NCI-H1048 (cell line): ENCODE data around the gene IRF4.

ENCODE experiments used
- DNase-seq: peaks from one replicate; lab custom pipeline; 2025; lab: John Stamatoyannopoulos, UW

IRF4 gene

DNA sequence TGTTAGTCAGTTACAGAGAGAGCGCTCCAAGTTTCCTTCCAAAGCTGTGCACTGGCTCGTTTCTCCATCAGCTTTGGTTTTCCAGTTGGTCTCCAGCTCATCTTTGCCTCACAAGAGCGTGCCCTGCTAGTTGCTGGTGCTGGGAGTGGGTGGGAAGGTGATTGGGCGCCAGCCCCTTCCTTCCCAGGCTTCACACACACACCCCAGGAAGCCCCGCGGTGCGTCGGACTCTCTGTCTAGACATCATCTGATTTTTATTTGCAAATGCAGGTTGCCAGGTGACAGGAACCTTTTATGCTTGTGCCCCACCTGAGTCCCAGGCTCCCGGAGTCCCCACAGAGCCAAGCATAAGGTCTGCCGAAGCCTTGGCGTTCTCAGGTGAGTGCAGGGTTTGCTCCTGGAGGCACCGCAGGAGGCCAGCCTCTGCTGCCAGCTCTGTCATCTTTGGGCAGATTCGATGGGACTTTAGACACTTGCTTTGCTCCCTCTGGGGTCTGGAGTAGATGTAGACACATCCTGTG is 7.1 kb downstream of the IRF4 start:
- no peak for DNase-seq

DNA sequence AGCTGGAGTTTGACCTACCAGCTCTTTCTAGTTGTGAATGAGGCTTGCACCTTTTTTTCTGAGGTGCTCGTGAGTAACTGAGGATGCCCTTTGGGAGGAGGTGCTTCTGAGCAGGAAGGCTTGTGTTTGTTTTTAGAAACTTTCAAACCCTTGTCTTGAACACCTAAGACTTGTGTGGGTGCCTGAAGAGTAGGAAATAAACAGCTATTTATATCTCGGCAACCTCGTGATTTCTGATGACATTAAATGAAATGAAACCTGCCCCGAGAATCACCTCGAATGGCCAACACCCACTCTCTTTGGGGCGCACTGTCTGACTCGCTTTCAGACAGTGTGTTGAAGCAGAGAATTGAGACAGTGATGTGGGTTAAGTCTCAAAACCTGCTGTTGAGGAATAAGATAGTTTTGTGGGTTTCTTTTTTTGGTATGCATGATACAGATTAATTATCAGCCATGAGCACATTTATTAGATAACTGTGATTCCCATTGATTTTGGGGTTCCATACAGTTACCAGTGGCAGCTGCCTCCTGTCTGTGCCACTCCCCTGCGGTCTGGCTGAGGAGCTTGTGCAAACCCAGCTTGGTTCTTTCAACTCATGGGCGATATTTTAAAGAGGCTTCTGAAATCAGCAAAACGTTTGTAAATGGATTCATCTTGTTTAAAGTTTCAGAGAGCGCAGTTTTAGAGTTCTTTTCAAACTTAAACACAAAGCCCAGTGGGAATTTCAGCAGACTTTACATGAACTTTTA is 8.4 kb downstream of the IRF4 start:
- no peak for DNase-seq

DNA sequence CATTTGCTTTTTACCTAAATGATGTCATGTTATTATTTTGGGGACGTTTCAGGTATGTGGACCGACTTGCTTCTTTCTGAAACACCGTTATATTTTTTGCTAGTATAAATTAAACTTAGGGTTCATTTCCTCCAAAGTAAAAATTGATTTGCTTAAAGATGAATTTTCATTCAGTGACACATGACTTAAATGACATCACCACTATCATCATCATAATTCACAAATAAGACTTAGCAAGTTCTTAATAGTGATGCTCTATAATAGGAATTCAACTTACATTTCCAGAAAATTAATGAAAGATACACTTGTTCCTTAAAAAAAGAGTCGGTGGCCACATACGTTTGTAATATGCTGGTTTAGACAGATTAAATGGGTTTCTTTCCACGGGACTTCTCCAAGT is 9.3 kb downstream of the IRF4 start:
- DNase-seq: no peak

DNA sequence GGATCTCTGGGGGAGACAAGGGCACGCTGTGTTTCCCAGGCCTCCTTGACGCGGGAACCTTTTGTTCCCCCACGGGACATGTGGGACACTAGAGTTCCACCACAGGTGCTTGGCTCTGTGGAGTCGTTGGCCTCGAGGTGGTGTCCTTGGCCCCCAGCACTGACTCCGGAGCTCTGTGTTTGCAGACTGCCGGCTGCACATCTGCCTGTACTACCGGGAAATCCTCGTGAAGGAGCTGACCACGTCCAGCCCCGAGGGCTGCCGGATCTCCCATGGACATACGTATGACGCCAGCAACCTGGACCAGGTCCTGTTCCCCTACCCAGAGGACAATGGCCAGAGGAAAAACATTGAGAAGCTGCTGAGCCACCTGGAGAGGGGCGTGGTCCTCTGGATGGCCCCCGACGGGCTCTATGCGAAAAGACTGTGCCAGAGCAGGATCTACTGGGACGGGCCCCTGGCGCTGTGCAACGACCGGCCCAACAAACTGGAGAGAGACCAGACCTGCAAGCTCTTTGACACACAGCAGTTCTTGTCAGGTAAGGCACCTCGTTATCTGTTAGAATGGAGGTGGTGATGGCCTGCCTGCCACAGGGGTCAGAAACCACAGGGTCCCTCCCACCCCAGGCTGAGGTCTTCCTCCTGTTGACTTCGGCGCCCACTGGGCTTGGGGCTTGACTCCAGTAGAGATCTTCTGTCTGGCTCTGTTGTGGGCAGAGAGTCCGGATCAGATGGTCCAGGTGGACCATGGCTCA is 9.9 kb downstream of the IRF4 start:
- no peak for DNase-seq

DNA sequence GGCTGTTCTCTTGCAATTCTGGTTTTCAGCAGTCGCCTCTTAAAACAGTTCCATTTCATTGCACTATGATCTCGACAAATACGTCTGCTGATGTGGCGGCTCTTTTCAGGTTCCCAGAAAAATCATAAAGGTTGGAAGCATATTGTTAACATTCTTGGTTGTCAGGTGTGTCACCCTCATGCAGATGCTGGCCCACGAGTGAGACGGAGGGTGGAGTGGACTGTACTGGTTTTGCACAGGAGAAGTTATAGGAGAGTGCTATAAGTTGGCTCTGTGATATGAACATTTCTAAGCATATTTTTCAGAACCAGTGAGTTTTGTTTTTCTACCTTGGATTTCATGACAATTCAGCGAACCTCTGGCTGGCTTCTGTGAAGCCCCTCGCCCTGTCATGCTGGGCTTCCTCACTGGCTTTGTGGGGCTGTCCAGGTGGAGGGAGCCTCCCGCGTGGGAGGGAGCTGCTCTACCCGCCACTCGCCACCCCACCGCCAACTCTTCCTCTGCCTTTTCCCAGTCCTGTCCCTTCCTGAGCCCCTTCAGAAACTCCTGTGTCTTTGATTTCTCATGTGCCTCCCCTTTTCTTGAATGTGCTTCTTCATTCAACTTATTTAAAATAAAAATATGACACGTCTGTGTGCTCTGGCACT is 10.6 kb downstream of the IRF4 start:
- DNase-seq: no peak

DNA sequence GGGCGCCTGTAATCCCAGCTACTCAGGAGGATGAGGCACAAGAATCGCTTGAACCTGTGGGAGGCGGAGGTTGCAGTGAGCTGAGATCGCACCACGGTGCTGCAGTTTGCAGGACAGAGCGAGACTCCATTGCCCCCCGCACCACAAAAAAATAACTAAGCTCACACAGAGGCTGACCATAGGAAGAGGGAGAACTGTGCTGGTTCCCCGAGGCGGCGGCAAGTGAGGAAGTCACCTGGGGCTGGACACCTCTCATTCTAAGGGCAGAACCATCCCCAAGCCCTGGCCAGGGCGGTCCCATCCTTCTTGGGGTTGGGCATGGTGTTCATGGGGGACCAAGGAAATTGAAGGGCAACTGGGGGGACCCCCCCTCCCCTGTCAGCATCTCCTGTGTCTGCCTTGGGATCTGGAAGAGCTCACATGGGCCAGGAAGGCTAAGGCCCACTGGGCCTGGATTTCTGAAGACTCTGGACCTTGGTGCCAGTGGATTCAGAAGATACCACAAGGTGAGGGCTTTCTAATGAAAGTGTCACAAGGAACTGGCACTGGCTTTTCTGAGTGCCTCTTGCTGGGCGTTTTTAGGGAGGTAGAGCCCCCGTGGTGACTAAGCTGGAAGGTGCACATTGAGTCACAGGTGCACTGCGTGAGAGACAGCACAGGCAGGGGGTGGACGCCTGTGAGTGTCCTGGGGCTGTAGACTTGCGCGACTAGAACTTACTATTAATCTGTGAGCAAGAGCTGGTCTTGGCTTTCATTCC is 11.5 kb downstream of the IRF4 start:
- no peak for DNase-seq

DNA sequence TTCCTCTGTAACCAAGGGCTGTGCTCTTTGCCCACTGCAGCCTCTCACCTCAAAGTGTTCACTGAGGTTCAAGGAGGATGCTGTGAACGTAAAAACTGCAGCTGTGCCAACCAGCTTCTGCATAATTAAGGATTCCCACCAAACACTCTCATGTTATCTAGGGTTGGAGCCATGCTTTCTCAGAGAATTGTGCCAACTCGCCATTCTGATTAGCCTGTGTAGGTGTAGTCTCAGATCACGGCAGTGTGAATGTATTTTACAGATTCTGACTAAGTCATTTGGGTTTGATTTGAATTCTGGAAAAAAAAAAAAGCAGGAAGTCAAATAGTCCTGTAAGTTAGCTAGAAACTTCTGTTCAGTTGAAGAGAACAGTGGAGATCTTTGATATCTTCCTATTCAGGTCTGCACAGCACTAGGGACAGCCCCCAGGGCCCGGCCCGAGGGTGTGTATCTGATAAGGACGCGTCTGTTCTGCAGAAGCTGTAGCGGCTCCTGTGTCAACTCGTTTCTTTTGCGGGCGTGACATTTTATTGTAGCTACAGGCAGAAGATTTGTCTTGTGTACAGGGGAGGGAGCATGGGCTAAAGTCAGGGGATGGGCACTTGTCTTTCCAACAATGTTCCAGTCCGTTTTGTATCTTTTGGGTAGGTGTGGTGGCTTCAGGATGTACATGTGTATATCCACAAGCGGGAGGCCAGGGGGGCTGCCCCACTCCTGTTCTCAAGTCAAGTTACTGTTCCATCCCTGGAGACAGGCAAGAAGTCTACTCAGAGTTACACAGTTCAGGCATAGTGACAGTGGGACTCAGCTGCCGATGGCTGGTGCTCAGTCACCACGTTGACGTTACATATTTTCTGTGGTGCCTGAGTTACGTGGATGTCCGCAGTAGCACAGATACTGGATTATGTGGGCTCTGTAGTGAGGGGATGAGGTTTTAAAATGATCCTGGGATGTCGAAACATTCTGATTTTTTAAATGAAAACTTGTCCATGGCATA is 12.4 kb downstream of the IRF4 start:
- no peak for DNase-seq

DNA sequence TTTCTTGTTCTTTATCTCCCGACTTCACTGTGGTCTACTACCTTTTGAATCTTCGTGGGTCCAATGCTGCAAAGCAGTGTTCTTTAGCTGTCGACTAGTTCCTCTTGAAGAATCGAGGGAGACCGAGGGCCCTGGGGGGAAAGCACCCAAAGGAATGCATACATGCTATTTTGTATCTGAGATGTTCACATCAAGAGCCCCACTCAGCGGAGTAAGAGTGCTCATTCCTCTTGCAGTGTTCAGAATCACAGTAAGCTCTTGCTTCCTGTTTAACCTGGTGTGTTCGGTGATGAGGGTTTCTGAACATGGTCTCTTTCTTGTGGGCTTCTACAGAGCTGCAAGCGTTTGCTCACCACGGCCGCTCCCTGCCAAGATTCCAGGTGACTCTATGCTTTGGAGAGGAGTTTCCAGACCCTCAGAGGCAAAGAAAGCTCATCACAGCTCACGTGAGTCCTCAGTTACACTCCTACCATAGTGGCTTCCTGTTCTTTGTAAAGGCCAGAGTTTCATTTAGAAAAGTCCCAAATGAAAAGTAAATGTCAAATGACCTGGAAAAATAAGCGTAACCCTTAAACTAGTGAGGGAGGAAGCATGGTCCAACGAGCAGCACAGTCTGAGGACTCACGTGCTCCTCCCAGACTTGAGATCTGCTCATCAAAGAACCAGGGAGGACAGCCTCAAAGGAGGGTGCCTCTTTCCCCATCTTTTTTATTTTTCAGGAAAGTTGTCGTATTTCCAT is 13.3 kb downstream of the IRF4 start:
- DNase-seq: no peak

DNA sequence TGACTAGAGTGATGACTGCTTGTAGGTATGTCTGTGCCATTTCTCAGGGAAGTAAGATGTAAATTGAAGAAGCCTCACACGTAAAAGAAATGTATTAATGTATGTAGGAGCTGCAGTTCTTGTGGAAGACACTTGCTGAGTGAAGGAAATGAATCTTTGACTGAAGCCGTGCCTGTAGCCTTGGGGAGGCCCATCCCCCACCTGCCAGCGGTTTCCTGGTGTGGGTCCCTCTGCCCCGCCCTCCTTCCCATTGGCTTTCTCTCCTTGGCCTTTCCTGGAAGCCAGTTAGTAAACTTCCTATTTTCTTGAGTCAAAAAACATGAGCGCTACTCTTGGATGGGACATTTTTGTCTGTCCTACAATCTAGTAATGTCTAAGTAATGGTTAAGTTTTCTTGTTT is 16.6 kb downstream of the IRF4 start:
- no peak for DNase-seq

DNA sequence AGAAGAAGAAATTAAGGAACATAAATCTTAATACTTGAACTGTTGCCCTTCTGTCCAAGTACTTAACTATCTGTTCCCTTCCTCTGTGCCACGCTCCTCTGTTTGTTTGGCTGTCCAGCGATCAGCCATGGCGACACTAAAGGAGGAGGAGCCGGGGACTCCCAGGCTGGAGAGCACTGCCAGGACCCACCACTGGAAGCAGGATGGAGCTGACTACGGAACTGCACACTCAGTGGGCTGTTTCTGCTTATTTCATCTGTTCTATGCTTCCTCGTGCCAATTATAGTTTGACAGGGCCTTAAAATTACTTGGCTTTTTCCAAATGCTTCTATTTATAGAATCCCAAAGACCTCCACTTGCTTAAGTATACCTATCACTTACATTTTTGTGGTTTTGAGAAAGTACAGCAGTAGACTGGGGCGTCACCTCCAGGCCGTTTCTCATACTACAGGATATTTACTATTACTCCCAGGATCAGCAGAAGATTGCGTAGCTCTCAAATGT is 17.1 kb downstream of the IRF4 start:
- DNase-seq: no peak

DNA sequence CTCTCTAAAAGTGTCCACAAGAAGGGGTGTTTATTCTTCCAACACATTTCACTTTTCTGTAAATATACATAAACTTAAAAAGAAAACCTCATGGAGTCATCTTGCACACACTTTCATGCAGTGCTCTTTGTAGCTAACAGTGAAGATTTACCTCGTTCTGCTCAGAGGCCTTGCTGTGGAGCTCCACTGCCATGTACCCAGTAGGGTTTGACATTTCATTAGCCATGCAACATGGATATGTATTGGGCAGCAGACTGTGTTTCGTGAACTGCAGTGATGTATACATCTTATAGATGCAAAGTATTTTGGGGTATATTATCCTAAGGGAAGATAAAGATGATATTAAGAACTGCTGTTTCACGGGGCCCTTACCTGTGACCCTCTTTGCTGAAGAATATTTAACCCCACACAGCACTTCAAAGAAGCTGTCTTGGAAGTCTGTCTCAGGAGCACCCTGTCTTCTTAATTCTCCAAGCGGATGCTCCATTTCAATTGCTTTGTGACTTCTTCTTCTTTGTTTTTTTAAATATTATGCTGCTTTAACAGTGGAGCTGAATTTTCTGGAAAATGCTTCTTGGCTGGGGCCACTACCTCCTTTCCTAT is 17.9 kb downstream of the IRF4 start:
- no peak for DNase-seq

DNA sequence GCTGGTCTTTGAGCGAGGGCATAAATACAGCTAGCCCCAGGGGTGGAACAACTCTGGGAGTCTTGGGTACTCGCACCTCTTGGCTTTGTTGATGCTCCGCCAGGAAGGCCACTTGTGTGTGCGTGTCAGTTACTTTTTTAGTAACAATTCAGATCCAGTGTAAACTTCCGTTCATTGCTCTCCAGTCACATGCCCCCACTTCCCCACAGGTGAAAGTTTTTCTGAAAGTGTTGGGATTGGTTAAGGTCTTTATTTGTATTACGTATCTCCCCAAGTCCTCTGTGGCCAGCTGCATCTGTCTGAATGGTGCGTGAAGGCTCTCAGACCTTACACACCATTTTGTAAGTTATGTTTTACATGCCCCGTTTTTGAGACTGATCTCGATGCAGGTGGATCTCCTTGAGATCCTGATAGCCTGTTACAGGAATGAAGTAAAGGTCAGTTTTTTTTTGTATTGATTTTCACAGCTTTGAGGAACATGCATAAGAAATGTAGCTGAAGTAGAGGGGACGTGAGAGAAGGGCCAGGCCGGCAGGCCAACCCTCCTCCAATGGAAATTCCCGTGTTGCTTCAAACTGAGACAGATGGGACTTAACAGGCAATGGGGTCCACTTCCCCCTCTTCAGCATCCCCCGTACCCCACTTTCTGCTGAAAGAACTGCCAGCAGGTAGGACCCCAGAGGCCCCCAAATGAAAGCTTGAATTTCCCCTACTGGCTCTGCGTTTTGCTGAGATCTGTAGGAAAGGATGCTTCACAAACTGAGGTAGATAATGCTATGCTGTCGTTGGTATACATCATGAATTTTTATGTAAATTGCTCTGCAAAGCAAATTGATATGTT is 19.2 kb downstream of the IRF4 start:
- no peak for DNase-seq

DNA sequence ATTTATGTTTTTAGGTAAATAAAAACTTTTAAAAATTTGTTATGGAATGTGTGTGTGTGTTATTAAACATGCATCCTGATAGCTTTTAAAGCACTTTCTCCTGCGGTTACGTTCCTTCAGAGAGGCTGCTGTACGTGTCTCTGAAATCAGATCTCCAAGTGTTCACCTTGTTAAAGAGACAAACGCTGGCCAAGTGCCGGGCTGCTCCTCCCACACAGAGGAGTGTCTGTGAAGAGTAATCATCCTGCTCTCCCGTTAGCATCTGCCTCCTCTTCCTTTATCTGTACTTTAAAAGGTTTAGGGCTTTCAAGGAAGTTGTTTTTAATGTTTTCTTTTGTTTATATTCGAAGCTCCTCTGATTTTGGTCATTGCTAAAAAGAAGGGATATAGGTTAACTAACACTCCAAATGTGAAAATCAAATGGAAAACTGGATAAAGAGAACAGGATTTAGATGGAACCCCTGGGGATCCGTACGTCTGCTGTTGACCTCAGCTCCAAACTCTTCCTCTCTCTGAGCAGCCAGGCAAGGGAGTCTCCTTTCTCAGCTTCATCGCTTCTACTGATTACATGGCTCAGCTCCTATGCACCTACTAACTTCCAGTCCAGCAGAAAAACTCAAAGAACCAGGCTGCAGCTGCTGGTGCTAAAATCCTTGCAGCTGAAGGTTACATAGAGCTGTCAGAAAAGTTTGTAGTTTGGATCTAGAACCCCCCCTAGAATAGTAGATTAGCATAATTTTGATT is 20.0 kb downstream of the IRF4 start:
- DNase-seq: no peak

DNA sequence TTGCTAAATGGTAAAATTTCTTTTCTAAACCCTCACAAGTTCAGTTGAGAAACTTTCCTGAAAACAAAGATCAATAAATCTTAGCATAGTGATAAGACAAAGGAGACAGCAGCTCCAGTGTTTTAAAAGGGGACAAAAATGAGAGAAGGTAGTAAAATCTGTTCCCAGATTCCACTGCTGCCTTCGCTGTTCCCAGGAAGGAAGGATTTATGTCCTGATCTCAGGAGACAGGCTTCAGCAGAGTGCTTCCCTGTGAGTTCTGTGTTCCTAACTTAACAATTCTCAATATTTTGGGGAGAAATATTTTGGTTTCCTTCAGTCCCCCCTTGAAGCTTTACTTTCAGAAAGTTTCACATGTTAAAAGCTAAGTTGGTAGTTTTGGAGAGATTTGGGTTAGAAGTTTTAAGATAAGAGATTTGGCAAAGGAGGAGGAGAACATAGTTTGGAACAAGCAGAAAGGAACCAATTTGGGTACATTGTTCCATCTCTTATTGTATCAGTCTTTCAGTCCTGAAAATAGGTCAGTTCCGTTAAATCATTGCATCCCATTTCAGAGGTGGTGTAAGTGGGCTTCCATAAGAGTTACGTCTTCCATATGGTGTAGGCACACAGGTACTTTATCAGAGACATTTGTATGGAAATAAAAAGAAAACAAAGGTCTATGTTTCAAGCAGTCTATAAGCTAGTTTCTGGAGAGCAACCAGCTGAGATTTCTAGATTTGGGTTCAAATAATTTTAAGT is 20.8 kb downstream of the IRF4 start:
- DNase-seq: no peak

DNA sequence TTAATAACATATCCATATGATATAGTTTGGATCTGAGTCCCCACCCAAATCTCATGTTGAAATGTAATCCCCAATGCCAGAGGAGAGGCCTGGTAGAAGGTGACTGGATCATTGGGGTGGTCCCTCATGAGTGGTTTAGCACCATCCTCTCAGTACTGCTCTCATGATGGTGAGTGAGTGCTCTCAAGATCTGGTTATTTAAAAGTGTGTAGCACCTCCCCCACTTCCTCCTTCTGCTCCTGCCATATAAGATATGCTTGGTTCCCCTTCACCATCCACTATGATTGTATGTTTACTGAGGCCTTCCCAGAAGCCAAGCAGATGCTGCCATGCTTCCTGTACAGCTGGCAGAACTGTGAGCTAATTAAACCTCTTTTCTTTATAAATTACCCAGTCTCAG is 22.9 kb downstream of the IRF4 start:
- DNase-seq: no peak

DNA sequence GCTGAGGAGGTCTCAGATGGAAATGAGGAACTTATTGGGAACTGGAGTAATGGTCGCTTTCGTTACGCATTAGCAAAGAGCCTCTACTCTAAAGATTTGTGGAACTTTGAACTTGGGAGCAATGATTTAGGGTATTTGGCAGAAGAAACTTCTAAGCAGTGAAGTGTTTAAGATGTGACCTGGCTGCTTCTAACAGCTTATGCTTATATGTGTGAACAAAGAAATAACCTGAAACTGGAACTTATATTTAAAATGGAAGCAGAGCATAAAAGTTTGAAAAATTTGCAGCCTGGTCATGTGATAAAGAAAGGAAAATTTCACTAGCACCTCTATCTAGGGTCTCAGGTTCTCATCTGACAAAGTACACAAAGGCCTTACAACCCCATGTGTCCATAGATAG is 23.5 kb downstream of the IRF4 start:
- no peak for DNase-seq

DNA sequence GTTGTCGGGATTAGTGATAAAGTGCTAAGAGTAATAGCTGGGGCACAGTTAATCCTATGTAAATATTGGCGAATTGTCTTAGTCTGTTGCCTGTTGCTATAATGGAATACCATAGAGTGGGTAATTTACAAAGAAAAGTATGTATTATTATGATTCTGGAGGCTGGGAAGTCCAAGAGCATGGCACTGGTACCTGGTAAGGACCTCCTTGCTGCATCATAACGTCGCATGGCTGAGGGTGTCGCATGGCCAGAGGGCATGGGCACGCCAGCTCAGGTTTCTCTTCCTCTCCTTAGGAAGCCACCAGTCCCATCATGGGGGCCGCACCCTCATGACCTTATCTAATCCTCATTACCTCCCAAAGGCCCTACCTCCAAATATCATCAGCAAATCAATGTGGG is 29.7 kb downstream of the IRF4 start:
- DNase-seq: no peak
